Measurements from ENCODE around the gene CST9L. TPM values are rescaled to one million over a fixed set of nuclear protein-coding genes. Genes with fewer than 3 reads are reported as not detected.
"Not testable (repeated sequence)": the region's sequence is repeated elsewhere in the genome, so short reads cannot be mapped to it uniquely, and the experiment has no call there.

Gene CST9L
- total and polyA plus RNA-seq, 4 donors: not detected

DNA sequence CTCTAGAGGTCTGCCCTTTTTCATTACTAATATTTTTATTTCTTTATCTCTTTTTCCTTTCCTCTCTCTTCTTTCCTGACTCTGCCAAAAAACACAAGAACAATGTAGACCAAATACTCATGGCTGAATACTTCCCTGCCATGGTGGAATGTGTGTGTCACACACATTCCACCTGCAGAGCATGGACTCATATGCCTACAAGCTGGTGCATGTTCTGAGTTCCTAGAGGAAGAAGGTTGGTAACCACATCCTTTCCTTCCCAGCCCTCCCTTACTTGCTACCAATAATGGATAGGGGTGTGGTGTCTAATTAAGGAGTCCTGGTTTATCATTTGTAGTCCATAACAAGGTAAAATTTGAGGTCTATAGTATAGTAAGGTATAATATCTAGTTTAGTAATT is 15.2 kb upstream of the CST9L start:
- Histone ChIP-seq H3K36me3 (ENCODE audit: control insufficient read depth in 4 of 4, insufficient read depth in 4 of 4, low read length in 4 of 4) (no peaks in the 10 kb centered on the region), H3K9ac (ENCODE audit: insufficient read depth in 1 of 2, low read length in 2 of 2) (no peak overlapping the region), H3K27me3 (ENCODE audit: control insufficient read depth in 3 of 3, insufficient read depth in 3 of 3, low read length in 2 of 3) (no peaks in the 10 kb centered on the region), H3K4me3 (no peak overlapping the region), H3K4me1 (ENCODE audit: control insufficient read depth in 5 of 5, insufficient read depth in 5 of 5, low read length in 5 of 5) (no peaks in the 10 kb centered on the region), H3K9me3 (ENCODE audit: control insufficient read depth in 4 of 4, insufficient read depth in 3 of 4, low read length in 3 of 4) (peaks cover 0 to 1% (median 0%) of the 10 kb centered on the region in 4 donors), H3K27ac (ENCODE audit: low read depth in 1 of 2, low read length in 1 of 2) (no peak overlapping the region)
- no peak for ATAC-seq (ENCODE audit: insufficient read depth, low FRiP score)
- TF ChIP-seq, protein P1, sequence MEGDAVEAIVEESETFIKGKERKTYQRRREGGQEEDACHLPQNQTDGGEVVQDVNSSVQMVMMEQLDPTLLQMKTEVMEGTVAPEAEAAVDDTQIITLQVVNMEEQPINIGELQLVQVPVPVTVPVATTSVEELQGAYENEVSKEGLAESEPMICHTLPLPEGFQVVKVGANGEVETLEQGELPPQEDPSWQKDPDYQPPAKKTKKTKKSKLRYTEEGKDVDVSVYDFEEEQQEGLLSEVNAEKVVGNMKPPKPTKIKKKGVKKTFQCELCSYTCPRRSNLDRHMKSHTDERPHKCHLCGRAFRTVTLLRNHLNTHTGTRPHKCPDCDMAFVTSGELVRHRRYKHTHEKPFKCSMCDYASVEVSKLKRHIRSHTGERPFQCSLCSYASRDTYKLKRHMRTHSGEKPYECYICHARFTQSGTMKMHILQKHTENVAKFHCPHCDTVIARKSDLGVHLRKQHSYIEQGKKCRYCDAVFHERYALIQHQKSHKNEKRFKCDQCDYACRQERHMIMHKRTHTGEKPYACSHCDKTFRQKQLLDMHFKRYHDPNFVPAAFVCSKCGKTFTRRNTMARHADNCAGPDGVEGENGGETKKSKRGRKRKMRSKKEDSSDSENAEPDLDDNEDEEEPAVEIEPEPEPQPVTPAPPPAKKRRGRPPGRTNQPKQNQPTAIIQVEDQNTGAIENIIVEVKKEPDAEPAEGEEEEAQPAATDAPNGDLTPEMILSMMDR (IDR thresholded peaks at IDR 0.05; ENCODE audit: control extremely low read depth, extremely low read depth): no peak
- no peak for DNase-seq

DNA sequence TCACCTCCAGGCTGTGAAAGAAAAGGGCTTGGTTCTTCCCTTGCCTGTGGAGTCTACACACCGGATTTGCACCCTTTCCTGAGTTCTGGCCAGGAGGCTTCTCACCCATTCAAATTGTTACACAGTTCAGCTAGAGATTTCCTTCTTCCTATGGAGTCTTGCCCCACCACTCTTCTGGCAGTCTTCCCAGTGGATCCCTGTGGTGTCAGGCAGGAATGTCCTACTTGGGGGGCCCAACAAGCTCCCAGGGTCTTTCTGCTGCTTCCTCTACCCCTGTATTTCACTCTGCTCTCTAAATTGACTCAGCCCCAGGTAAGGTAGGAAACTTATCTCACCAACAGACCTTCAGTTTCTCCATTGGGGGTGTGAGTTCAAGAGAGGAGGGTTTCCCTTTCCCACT is 14.0 kb upstream of the CST9L start:
- WGBS, 2 donors: 75% methylated on average over 1 of the region's 1 CpG
- no peaks in the 10 kb centered on the region for H3K27me3 ChIP-seq (ENCODE audit: control insufficient read depth in 3 of 3, insufficient read depth in 3 of 3, low read length in 2 of 3)
- H3K27ac ChIP-seq (ENCODE audit: low read depth in 1 of 2, low read length in 1 of 2): no peak overlapping the region
- ATAC-seq (ENCODE audit: insufficient read depth, low FRiP score): no peak
- H3K4me3 ChIP-seq: no peak overlapping the region
- H3K4me1 ChIP-seq (ENCODE audit: control insufficient read depth in 5 of 5, insufficient read depth in 5 of 5, low read length in 5 of 5): no peaks in the 10 kb centered on the region
- no peaks in the 10 kb centered on the region for H3K9me3 ChIP-seq (ENCODE audit: control insufficient read depth in 4 of 4, insufficient read depth in 3 of 4, low read length in 3 of 4)
- no peaks in the 10 kb centered on the region for H3K36me3 ChIP-seq (ENCODE audit: control insufficient read depth in 4 of 4, insufficient read depth in 4 of 4, low read length in 4 of 4)
- no peak for DNase-seq
- TF ChIP-seq, protein P1 (IDR thresholded peaks at IDR 0.05; ENCODE audit: control extremely low read depth, extremely low read depth): no peak
- H3K9ac ChIP-seq (ENCODE audit: insufficient read depth in 1 of 2, low read length in 2 of 2): no peak overlapping the region

DNA sequence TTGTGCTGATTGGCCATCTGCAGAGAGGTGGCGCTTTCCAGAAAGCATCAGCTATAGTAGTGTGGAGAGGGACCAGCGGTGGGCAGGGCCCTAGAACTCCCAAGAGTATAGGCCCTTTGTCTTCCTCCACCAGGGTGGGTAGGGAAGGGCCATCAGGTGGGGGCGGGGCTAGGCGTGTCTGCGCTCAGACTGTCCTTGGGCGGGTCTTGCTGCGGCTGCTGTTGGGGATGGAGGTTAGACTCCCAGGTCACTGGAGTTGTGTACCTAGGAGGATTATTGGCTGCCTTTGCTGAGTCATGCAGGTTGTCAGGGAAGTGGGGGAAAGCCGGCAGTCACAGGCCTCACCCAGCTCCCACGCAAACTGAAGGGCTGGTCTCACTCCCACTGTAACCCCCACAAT is 13.5 kb upstream of the CST9L start:
- H3K4me3 ChIP-seq; H3K4me1 ChIP-seq (ENCODE audit: control insufficient read depth in 5 of 5, insufficient read depth in 5 of 5, low read length in 5 of 5); H3K36me3 ChIP-seq (ENCODE audit: control insufficient read depth in 4 of 4, insufficient read depth in 4 of 4, low read length in 4 of 4); H3K9ac ChIP-seq (ENCODE audit: insufficient read depth in 1 of 2, low read length in 2 of 2); H3K27me3 ChIP-seq (ENCODE audit: control insufficient read depth in 3 of 3, insufficient read depth in 3 of 3, low read length in 2 of 3); H3K27ac ChIP-seq (ENCODE audit: low read depth in 1 of 2, low read length in 1 of 2); H3K9me3 ChIP-seq (ENCODE audit: control insufficient read depth in 4 of 4, insufficient read depth in 3 of 4, low read length in 3 of 4); DNase-seq; ATAC-seq (ENCODE audit: insufficient read depth, low FRiP score): not testable (repeated sequence)
- WGBS, 2 donors: 89% methylated on average over 9 of the region's 9 CpGs

DNA sequence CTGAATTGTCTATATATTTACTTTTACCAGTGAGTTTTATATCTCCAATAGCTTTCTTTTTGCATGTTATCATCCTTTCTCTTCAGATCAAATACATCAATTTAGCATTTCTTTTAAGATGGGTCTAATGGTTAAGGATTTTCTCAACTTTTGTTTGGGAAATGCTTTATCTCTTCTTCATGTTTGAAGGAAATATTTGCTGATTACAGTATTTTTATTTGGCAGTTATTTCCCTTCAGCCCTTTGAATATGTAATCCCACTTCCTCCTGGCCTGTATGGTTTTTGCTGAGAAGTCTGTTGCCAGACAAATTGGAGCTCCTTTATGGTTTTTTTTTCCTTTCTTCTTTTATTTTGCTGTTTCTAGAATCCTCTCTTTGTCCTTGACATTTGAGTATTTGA is 6.7 kb upstream of the CST9L start:
- Histone ChIP-seq H3K4me1 (ENCODE audit: control insufficient read depth in 5 of 5, insufficient read depth in 5 of 5, low read length in 5 of 5) (no peaks in the 10 kb centered on the region), H3K36me3 (ENCODE audit: control insufficient read depth in 4 of 4, insufficient read depth in 4 of 4, low read length in 4 of 4) (no peaks in the 10 kb centered on the region), H3K9ac (ENCODE audit: insufficient read depth in 1 of 2, low read length in 2 of 2) (no peak overlapping the region), H3K27me3 (ENCODE audit: control insufficient read depth in 3 of 3, insufficient read depth in 3 of 3, low read length in 2 of 3) (no peaks in the 10 kb centered on the region), H3K27ac (ENCODE audit: low read depth in 1 of 2, low read length in 1 of 2) (no peak overlapping the region), H3K9me3 (ENCODE audit: control insufficient read depth in 4 of 4, insufficient read depth in 3 of 4, low read length in 3 of 4) (peaks cover 0 to 2% (median 0%) of the 10 kb centered on the region in 4 donors), H3K4me3 (no peak overlapping the region)
- ATAC-seq (ENCODE audit: insufficient read depth, low FRiP score) (no peak), DNase-seq (no peak)
- TF ChIP-seq, protein P1 (IDR thresholded peaks at IDR 0.05; ENCODE audit: control extremely low read depth, extremely low read depth): no peak
